GM21529 (cell line): ENCODE measurements around the gene SOX18.

Experiments
- ATAC-seq: cut with Tn5 transposase; IDR thresholded peaks from one replicate; pipeline ENCODE4 v1.9.1; 2021; ENCODE audit not compliant: unreplicated experiment

Gene SOX18

DNA sequence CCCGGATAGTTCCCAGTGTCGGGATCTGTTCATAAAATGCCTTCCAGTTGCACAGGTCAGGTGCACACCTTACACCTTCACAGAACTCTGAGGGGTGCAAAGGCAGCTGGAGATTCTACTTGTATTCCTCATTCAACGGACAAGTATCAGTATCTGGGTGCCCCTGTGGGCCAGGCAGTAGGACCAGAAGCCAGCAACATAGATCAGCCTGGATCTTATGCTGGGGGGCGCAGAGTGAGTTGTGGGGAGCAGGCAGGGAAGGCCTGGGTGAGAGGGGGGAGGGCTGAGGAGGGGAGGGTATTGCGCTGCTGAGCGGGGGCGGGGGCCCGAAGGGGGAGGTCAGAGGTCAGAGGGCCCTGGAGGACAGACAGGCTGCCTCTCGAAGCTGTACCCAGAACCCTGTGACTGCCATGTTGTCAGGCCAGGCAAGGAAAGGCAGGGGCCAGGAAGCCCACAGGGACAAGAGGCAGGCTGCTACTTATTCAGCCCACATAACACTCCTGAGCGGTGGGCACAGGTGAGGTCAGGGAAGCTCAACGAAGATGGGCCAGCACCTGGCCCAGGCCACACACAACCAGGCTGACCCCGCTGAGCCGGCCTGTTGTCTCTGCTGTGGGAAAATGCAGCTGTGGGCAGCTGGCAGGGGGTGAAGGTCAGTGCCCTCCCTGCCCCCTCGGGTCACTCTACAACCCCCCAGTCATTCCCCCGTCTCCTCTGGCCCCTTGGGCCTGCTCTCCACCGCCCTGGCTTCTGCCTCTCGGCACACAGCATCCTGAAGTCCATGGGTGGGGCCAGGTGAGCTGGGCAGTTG, 31.6 kb upstream of the SOX18 start:
- no peak for ATAC-seq

DNA sequence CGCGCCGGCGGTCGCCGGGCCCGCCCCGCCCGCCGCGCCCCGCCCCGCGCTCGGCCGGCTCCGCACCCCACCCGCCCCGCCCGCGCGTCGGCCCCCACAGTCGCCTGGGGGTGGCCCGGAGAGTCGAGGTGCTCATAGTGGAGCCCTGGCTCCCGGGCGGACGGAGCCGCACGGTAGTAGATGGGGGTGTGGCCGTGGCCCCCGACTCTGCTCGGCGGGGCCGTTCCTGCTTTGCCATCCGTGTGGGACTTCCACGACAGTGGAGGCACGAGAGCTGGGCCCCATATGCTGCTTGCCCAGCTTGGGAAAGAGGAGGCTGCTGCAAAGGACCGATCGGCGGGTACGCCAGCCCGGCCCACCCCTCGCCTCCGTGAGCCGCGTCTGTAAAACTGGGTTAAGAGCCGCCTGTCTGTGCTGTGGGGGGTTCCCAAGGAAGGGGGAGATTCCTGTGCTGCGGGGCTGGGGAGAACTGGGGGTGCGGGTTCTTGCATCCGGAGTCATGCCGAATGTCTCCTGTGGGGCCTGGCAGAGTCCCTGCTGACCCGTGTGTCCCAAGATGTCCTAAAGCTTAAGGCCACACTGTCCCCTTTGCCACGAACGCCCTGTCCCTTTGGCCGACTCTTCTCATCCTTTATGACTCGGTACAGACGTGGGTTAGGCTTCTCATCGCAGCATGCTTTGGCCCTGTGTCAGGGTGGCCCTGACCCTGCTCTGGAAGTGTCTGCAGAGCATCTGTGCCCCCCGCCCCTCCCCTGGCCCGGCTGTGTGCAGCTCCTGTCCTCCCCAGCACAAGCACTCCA, 30.8 kb upstream of the SOX18 start, which contains the start of gene OPRL1:
TSS of gene OPRL1 (plus strand) at position 70 of the 800 bp plus-strand sequence. CDS start 12,639 bp downstream, outside the sequence.
- no peak for ATAC-seq

DNA sequence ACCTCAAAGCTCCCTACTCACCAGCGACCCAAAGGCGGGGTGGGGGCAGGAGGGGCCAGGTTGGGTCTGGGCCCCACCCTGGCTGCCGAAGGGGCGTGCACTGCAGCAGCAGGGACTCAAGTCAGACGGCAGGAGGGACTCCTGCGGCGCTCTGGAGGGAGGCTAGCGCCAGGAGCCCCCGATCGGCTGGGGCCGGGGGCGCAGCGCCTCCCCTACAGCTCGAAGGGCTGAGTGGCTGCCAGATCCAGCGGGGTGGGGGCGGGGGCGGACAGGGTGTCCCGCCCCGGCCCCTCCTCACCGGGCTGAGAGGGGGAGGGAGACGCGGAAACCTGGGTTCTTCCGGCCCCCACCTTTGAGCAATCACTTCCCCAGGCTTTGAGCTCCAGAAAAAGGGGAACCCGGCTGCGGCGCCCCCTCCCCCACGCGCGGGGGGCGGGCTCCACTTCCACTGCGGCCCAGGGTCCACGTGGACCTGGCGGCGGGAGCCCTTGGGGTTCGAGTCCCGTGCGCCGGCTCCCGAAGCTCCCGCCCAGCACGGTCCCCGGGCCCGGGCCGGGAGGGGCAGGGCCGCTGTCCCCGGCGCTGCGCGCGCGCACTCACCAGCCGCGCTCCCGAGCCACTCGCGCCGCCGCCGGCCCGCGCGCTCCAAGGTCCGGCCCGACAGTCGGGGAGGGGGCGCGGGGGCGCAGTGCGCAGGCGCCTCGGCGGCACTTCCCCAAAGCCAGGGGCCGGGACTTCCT, 30.0 kb upstream of the SOX18 start, which contains the start of gene RGS19:
TSS of gene RGS19 (minus strand) at position 246 of the 740 bp plus-strand sequence. CDS start 2,632 bp downstream, outside the sequence.
- ATAC-seq, result peak; percentile 37

DNA sequence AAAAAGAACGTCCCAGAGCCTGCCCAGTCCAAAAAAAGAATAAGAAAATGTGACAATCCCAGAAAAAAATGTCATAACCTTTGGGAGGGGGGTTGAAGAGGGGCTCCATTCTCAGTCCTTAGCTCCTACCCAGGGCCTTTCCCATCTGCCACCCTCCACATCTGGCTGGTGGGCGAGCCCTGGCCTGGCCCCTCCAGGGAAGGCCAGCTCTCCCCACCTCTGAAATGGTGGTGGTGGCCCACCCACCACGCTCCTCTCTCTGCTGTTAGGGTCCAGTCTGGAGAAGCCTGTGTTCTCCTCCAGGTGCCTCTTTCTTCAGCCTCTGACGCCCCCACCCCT, 29.5 kb upstream of the SOX18 start:
- no peak for ATAC-seq

DNA sequence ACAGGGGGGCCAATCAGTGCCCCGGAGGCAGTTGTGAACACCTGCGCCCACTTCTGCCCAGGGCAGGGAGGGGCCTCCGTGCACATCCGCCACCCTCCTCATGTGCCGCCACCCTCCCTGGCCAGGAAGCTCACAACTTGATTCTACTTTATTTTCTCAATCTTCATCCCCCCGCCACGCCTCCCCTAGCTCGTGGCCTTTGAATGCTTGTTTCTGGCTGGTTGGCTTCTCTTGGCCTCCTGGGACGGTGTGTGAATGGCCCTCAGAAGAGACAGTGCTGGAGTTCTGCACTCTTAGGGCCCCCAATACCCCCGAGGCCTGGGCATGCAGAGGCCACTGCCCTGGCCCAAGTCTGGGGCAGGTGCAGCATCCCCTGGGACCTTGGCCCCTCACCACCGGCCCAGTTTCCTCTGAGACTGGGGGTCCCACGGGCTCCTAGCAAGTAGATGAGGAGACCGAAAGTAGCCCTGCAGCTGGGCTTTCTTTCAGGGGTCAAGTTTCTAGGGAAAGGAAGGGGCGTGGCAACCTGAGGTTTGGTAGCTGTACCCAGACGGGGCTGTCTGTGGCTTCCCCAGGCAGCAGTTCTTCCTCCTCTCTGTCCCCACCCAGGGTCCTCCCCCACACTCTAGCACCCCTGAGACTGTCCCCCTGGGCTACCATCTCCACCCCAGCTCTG, 28.6 kb upstream of the SOX18 start:
- ATAC-seq, result no peak

DNA sequence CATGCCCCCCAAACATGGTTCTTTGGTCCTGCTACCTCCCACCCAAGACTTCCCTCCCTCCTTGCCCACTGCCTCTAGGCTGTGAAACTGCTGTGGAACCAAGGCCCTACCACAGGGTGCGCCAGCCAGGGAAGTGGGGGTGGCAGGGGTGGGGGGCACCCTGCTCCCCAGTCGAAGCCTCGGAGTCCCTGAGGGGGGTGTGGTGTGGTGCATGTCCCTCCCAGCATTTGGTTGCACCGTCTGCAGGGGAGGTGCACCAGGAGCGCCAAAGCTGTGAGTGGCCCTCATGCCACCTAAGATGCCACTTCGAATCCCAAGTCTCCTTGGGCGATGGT, 28.1 kb upstream of the SOX18 start:
- no peak for ATAC-seq

DNA sequence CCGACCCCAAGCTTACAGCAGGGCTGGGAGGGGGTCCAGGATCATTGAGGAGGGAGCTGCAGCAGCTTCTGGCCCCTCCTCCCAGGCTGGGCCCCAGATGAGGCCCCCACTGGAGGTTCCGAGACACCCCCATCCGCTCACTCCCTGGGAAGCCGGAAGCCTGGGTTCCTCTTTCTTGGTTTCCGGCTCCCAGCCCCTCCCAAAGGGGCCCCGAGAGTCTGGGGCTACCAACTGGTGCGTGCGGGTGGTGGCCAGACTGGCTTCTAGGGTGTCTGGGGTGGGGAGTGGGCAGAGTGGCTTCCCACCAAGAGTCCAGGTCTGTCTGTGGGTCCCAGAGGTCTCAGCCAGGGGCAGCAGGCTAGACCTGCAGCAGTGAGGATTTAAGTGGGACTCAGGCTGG, 27.7 kb upstream of the SOX18 start:
- peak; percentile 24 for ATAC-seq

DNA sequence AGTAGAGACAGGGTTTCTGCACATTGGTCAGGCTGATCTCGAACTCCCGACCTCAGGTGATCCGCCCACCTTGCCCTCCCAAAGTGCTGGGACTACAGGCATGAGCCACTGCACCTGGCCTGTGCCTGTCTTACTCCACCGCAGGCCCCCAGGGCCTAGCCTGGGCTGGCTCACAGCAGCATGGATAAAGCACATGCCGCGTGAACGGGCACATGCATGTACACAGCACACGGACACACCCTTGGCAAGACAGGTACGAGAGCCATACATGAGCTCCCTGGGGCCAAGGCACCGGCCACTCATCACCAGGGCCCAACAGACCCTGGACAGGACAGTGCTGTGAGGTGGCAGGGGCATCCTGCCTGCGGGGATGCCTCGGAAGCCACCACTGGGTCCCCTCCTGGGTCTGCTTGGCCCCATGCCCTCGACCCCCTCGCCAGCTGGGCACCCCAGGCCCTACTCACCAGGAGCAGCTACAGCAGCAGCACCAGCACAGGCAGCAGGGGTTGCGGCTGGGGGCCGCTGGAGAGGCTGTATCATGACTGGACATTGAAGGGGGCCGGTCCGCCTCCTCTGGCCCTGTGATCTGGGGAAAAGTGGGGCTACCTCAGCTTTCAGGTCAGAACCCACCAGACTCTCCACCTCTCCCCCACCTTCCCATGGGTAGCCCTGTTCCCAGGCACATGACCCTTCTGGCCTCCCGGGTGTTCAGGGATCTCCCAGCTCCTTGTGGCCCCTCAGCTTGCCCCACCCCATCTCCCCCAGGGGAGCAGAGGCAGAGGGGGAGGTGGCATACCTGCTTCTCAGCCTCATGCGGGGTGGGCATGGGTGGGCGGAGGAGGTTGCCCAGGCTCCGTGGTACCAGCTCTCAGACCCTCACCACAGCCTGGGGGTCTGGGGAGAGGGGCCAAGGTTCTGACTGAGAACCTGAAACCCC, 26.9 kb upstream of the SOX18 start:
- ATAC-seq, result no peak

DNA sequence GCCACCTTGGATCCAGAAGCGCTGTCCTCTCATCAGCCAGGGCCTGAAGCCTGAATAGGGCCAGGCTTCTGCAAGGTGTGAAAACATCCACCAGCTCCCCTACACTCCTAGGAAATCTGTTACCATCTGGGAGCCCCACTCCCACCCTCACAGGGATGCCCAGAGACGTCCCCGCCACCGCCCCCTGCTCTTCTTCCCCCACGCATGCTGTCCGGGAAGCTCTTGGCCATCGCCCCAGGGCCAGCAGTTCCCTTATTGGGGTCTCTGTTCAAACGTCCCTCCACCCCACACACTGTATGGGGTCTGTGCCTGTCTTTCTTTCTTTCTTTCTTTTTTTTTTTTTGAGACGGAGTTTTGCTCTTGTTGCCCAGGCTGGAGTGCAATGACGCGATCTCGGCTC, 26.1 kb upstream of the SOX18 start:
- no peak for ATAC-seq

DNA sequence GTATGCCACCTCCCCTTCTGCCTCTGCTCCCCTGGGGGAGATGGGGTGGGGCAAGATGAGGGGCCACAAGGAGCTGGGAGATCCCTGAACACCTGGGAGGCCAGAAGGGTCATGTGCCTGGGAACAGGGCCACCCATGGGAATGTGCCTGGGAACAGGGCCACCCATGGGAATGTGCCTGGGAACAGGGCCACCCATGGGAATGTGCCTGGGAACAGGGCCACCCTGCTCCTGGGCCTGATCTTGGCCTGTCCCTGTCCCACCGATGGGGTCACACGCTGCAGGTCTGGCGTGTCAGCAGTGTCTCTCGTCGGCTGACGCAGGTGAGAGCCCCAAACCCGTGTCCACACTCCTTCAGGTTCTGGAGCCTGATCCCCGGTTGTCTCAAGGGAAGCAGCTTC, 25.5 kb upstream of the SOX18 start:
- no peak for ATAC-seq

DNA sequence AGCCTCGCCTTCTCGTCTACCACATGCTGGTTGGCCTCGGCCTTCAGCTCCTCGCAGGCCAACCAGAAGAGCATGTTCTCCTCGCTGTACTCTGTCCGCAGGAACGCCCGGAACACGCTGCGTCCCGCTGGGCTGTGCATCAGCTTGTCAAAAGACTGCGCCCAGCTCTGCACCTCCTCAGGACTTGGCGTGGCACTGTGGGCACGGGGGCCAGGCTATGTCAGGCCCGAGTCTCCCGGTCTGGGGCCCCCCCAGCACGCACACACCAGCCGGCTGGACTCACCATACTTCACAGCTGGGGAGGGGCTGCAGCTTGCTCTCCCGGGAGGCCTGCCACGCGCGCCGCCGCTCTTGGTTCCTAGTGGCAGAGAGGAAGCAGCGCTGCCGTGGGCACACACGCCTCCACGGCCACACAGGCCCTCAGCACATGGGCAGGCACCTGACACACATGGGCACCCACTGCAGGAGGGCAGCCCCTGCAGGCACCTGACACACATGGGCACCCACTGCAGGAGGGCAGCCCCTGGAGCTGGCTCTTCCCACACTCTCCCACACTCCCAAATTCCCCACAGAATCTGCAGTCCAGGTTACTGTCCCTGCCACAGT, 24.8 kb upstream of the SOX18 start:
- no peak for ATAC-seq

DNA sequence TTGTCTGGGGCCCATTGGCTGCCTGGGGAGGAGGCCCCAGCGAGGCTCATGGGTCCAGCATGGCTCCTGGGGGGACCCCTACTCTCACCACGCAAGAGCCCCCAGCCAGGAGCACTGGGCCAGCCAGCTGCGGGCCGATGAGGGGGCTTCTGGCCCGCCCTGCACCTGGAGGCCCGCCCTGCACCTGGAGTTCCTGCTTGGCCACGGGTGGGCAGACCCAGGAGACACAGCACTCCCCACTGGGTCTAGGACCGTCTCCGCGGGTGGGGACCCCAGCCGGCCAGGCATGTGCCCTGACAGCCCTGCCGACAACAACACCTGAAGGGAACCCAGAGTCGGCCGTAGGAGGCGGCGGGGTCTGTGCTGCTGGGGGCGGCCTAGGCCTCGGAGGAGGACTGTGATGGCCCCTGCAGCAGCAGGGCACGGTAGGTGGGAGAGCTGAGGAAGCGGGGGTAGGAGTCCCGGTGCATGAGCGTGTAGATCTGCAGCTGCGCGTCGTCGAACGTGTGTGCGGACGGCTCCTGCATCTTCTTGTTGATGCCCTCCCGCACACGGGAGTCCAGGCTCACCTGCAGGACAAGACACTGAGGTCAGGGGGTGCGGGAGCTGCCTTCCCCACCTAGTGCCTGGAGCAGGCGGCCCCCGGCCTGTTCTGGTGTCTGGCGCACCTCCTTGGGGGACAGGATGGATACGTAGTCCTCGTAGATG, 24.2 kb upstream of the SOX18 start:
- ATAC-seq, result no peak

DNA sequence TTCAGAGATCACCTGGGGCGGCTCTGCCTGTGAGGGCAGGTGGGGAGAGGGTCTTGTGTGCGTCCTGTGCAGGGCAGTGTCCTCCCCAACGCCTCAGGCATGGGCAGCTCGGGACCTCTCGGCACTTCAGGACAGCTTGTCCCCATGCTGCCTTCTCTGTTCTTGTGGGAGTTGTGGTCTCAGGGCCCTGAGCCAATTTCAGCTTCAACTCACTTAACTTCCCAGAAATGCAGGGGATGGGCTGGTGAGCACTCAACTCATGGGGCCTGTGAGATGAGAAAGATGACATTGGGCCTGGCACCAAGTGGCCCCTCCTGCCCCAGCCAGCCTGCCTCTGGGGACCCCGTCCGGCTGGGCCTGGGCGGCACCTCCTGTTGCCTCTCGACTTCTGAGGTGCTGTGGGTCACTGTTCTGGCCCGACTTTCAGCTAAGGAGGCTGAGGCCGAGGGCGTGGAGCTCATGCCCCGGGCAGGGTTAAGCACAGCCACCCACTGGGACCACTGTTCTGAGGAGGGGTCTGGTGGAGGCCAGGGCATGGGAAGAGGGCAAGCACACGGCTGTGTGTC, 23.1 kb upstream of the SOX18 start:
- ATAC-seq, result no peak

DNA sequence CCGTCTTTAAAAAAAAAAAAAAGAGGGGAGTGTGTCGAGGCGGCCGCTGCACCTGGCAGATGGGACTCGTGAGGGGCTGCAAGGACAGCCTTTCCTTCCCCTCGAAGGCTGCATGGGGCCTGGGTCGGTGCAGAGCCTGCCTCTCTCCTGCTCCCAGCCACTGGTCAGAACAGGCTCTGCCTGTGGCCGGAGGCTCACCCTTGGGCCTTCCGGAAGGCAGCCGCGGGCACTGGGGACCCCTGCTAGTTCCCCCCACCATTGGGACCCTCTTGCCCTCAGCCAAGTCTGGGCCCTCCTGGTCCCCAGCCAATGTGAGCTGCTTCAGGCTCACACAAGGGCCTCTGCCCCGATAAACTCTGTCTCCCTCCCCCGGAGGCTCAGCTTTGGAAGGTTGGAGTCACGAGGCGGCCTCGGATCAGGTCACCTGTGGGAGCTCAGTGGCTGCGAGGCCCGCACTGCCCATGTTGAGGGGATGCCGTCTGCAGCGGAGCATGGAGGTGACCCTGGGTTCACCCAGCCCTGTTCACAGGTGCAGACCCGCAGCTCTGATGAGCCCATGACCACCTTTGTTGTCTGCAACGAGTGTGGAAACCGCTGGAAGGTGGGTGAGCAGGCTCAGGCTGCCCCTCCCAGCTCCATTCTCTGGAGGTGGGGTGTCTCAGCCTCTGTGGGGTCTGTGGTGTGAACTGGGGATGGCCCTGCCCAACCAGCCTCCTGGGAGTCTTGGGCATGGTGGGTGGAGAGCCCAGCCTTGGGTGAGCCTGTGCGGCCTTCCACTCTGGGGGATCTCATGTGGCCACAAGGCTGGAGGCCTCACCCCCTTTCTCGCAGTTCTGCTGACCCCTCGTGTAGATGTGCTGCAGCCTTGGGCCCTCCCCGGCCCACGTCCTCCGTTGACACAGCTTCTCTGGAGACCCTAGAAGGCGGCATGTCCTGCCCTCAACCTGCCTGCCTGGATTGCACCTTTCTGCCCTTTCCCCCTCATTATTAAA, 22.2 kb upstream of the SOX18 start:
- ATAC-seq, result no peak

DNA sequence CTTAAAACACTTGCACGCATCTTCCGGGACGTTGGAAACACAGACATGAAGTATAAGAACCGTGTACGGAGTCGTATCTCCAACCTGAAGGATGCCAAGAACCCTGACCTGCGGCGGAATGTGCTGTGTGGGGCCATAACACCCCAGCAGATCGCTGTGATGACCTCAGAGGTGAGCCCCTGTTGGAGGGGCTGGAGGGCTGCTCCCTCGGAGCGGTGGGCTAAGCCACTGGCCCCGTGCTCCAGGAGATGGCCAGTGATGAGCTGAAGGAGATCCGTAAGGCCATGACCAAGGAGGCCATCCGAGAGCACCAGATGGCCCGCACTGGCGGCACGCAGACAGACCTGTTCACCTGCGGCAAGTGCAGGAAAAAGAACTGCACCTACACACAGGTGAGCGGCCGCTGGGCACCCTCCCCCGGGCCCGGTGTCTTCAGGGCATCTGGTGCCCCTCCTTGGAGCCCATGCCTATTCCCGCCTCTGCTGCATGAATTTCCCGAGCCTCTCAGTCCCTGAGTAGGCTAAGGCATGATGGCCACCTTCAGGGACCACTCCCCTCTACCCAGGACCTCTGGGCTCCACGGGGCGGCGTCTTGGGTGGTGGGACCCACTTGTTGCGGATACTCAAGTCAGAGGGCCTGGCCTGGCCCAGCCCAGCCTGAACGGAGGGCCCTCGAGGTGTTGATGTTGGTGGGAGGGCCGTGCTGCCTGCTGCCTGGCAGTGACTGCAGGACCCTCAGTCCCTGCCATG, 21.0 kb upstream of the SOX18 start:
- no peak for ATAC-seq

DNA sequence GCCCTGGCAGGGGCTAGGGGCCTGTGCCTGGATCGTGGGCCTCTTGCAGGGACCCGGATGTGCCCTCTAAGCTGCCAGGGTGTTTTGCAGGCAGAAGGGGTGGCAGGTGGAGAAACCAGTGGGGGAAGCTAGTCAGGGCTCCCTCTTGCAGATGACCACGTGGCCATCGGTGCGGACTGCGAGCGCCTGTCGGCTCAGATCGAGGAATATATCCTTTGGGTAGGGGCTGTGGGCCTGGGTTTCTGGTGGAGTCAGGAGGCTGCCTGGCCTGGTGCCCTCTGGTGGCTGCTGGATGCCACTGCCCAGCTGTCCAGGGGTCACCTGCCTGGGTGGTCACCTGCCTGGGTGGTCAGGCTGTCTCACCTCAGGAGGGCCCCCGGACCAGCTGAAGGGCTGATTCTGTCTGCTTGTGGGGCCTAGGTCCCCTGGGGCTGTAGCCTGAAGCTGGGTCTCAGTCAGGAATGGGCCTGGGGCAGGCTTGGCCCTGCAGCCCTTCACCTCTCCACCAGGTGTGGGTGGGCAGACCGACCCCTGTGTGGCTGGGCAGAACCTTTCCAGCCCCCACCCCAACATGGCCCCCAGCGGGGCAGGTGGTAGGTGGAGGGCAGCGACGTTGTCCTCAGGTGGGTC, 20.3 kb upstream of the SOX18 start:
- no peak for ATAC-seq
